GM10266 (cell line): ENCODE data around the gene ZKSCAN2.

Experiments
- DNase-seq: peaks from one replicate; pipeline ENCODE4 v3.0.0; 2012; ENCODE audit errors: extremely low spot score
- TF ChIP-seq, protein P1 (sequence below): IDR thresholded peaks from 2 replicates; pipeline ENCODE4 v1.5.1; 2012; ENCODE audit warnings: mild to moderate bottlenecking, low read depth; ENCODE audit not compliant: control insufficient read depth, insufficient read depth; ENCODE audit errors: missing control alignments

ZKSCAN2 gene

DNA sequence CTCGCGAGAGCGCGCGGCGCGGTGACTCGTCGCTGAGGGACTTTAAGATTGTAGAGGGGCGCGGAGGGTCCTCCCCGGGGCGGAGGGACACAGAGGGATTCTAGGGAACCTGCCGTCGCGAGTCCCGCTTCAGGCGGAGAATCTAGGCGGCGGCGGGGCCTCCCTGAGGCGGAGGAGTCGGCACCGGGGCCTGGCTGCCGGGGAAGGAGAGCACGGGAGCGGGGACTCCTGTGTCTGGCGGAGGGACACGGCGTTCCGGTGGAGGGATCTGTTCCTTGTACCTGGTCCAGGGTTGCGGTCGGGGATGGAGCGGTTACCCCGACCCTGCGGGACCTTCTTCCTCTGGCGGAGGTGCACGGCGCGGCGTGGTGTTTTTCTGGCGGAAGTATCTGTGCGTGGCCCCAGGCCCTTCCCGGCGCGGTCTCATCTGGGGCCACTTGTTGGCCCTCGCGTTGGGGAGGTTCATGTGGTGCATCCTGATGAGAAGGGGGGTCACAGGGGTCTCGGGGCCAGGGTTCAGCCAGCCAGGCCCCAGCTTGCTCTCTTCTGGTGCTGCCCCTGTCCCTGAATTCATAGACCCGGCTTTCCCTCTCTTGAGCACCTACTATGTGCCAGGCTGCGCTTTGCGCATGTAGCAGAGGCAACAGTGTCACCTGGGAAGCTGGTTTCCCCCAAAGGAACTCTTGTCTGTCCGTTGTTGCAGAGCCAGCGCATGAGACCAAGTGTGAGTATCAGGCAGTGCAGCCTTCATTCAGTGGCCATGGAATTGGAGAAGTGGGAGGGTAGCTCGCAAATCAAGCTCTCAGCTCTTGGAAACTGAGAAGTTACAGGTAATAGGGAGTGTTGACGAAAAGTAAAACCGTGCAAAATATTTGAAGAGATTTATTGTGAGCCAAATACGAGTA is 563 bp upstream of the ZKSCAN2 start:
- TF ChIP-seq, protein P1, sequence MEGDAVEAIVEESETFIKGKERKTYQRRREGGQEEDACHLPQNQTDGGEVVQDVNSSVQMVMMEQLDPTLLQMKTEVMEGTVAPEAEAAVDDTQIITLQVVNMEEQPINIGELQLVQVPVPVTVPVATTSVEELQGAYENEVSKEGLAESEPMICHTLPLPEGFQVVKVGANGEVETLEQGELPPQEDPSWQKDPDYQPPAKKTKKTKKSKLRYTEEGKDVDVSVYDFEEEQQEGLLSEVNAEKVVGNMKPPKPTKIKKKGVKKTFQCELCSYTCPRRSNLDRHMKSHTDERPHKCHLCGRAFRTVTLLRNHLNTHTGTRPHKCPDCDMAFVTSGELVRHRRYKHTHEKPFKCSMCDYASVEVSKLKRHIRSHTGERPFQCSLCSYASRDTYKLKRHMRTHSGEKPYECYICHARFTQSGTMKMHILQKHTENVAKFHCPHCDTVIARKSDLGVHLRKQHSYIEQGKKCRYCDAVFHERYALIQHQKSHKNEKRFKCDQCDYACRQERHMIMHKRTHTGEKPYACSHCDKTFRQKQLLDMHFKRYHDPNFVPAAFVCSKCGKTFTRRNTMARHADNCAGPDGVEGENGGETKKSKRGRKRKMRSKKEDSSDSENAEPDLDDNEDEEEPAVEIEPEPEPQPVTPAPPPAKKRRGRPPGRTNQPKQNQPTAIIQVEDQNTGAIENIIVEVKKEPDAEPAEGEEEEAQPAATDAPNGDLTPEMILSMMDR: no peak
- DNase-seq: peak; percentile 30

DNA sequence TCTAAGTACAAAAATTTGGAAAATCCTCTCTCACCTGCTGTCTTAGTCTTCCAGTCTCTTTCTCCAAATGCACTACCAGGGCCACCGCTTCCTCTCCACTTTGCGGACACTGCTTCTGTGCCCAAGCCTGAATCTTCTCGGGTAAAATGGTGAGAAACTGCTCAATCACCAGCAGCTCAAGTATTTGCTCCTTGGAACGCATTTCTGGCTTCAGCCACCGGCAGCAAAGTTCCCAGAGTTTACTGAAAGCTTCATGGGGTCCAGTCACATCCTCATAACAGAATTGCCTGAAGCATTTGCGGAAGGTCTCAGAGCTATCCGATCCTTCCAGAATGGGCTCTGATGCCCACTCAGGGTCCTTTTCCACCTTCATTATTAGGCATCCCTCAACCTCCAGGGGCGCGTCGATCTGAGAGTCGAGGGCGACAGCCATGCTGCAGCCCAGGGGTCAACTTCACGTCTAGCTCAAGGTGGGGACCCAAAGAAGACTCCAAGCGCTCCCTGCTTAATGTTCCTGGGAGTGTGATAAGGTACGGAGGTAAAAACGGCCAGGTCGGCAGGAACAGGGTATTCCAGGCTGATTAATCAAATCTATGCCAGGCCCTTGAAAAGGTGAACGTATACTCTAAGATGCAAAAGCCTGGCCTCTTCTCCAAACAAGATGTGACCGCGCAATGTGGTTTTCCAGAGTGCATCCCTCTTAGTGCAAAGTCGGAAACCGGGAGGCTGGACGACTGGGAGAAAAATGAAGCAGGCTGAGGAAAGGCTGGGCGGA is 763 bp downstream of the ZKSCAN2 start:
- peak; percentile 26 for DNase-seq
- TF ChIP-seq, protein P1: no peak

DNA sequence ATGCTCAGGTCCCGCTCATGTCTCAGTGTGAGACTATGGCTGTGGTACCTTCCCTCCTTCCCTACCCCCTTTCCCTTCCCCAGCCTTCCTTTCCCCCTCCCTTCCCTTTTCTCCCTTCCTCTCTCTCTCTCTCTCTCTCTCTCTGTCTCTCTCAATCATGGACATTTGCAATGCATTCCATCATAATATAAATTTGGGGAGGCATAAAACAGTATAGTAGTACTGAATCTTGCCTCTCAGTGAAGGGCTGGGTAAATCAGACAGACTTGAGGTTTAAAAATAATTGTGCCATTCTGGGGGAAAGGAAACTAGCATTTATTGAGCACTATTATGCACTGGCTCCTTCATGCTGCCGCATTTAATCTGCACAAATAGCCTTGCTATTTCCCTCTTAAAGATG is 4.3 kb downstream of the ZKSCAN2 start:
- TF ChIP-seq, protein P1: no peak
- DNase-seq: no peak

DNA sequence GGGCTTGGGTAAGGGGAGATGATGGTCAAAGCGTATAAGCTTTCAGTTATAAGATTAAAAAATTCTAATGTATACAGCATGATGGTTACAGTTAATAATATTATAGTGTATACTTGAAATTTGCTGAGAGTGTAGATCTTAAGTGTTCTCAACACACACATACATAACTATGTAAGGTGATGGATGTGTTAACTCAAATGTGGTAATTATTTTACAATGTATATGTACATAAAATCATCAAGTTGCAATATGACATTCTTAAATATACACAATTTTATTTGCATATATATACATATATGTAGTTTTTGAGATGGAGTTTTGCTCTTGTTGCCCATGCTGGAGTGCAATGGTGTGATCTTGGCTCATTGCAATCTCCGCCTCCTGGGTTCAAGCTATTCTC is 7.2 kb downstream of the ZKSCAN2 start:
- DNase-seq: no peak
- TF ChIP-seq, protein P1: no peak

DNA sequence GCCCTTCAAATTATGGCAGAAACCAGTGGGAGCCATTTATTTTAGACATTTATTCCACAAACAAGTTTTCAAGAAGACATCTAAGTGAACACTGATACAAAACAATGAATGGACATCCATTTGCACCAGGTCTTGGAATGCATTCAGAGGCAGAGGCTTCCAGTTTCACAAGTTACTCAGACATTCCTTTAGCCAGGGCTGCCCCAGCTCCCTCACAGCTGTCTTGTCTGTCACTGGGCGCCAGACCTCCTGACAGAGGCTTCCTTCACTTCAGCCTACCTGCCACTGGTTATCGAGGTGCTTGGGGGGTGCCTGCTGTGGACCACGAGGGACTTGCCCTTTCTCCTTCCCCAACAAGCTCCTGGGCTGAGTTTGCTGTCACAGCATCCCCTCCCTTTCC is 21.7 kb downstream of the ZKSCAN2 start:
- no peak for DNase-seq
- TF ChIP-seq, protein P1: no peak

DNA sequence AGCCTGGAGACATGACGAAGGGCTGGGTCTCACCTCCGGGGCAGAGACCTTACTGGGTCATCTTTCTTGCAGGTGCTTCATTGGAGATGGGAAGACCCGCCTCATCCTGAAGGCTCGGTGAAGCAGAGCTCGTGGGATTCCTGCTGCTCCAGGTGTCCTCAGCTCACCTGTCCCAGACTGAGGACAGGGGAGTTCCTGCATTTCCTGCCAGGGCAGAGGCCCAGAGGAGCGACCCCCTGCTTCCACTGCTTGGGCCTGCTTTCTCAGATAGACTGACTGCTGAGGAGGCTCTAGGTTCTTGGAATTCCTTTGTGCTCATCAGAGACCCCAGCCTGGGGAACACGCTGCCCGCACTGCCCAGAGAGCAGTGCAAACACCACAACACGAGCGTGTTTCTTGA is 29.3 kb downstream of the ZKSCAN2 start:
- no peak for DNase-seq
- TF ChIP-seq, protein P1: no peak

DNA sequence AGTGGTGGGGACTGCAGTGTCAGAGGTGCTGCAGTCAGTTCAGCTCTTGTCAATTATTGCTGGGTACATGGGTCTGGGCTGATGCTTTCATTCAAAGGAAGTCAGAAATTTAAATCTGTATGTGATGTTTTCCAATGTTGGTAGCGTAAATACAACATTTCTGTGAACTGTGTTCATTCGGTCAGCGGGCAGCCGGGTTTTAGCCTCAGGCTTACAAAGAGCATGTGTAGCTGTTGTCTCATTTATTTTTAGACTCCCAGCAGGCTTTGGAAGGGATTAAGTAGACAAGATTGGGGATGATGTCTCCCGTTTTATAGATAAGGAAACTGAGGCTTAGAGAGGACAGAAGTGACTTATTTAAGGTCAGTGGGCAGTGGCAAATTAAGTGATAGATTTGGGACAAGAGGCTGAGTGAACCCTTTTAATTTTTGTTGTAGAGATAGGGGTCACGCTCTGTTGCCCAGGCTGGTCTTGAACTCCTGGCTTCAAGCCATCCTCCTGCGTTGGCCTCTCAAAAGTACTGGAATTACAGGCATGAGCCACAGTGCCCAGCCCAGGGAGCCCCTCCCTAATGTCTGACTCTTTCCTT is 32.8 kb downstream of the ZKSCAN2 start:
- DNase-seq: no peak
- TF ChIP-seq, protein P1: no peak
